NCI-H2029 treated with DMSO at 0.1 percent for 48 hours (cell line): ENCODE data around the gene SDF2.
"Not testable (repeated sequence)": the region's sequence is repeated elsewhere in the genome, so short reads cannot be mapped to it uniquely, and the experiment has no call there.

Experiments used
- DNase-seq: peaks from one replicate; lab custom pipeline; 2025; lab: John Stamatoyannopoulos, UW

SDF2 gene

DNA sequence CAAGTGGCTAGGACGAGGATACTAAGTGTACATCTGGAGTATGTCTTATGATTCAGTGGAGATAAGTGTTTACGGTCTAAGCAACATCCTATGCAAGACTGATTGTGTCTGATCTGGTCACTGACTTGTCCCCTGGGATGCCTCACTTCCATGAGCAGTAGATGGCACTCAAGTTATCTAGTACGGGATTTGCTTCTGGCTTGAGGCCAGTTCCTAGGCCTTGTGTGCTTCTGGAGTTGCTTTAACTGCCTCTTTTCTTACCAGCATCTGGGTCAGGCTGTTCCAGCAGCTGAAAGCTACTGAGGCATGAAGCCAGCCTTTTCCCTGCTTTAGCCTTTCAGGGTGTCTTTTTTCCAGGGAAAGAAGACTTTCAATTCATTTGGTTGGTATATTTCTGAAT is 23.3 kb upstream of the SDF2 start:
- DNase-seq, result peak; percentile 24

DNA sequence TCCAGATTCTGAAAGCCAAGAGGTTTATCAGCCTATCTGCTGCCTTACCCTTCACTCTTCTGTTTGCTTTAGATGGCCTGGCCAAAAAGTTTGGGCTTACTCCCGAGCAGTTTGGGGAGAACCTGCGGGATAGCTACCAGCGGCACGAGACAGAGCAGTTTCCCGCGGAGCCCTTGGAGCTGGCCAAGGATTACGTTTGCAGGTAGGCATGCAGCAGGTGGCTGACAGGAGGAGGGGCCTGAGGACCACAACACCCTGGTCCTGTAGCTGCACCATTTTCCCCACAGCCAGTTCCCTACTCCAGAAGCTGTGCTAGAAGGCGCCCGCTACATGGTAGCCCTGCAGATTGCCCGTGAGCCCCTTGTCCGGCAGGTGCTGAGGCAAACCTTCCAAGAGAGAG is 20.9 kb upstream of the SDF2 start:
- no peak for DNase-seq

DNA sequence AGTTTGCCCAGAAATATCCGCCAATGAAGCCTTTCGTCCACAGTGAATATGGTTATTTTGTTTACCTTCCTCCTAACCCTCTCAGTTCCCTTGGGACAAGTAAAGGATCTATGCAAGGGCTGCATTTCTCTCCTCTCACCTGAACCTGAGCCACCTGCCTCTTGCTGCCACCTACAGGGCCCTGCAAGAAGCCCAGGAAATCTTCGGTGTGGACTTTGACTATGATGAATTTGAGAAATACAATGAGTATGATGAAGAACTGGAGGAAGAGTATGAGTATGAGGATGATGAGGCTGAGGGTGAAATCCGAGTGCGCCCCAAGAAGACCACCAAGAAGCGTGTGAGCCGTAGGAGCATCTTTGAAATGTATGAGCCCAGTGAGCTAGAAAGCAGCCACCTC is 14.3 kb upstream of the SDF2 start:
- no peak for DNase-seq

DNA sequence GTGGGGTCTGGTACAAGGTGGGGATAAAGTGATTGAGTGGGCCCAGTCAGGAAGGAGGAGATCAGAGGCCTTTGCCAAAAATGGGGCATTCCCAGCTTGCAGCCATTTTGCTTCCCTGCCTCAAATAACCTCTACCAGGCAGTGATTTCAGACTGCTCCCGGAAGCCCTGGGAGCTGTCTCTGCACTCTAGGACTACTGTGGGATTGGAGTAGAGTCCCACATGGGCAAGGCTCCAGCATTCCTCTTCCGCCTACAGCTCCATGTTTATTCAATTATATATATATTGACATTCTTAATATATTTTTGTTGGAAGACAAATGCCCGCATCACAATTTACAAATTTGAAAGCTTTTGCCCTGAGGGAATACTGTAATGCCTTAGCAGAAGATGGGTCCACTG is 13.8 kb upstream of the SDF2 start:
- DNase-seq, result no peak

DNA sequence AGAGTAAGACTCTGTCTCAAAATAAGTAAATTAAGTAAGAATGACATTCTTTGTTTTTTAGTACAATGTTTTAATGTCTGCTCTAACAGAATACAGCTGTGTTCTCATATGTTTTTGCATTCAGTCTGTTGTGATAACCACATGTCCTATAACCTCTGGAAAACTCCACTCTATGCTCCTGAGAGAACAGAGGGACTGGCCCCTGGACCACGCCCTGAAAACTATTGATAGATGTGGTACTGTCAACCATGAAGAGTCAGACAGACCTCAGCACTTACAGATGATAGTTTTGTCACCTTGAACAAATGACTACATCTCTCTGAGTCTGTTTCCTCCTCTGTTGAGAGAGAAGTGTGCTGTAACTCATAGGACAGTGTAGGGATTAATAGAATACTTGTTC is 8.2 kb upstream of the SDF2 start:
- no peak for DNase-seq

DNA sequence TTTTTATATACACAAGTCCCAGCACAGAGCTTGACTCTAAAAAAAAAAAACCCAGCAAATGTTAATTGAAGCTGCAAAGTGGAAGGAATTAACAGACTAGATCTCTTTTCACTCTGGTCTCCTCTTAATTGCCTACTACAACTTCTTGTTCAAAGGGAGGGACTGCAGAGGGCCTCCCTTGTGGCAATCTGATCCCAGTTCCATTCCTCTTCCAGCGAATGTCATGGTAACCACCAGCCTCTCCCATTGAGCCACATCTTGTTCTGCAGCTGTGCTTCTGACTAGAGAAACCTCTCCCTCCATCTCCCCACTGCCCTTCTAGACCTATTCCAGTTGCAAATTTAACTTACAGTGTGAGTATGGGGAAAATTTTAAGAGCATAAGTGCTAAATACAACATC is 6.2 kb upstream of the SDF2 start:
- DNase-seq, result no peak

DNA sequence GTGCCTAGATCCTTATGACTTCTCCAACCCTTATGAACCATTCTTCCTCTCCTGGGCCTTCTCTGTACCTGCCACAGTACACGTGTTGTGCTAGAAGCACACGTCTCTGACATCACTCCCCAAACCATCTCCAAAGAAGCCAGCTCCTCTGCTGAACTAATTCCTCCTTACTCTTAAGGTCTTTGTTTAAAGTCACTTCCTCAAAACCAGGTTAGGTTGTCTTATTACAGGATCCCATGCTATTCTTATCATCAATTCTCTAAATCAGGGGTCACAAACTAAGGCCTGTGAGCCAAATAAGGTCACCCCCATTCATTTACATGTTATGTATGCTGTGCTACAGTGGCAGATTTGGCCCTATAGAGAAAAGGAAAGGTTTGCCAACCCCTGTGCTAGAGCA is 4.3 kb upstream of the SDF2 start:
- no peak for DNase-seq

DNA sequence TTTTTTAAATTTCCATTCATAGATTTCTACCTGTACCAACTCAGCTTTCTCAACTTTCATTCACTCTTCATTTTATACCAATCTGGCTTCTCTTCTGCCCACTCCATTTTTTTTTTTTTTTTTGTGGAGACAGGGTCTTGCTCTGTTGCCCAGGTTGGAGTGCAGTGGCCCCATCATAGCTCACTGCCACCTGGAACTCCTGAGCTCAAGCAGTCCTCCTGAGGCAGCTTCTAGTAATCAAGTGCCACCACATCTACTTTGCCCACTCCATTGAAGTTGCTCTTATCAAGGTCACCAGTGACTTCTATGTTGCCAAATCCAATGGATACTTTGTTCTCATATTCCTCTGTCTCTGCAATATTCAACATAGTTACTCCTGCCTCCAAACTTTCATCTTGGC is 2.0 kb upstream of the SDF2 start:
- DNase-seq, result no peak

DNA sequence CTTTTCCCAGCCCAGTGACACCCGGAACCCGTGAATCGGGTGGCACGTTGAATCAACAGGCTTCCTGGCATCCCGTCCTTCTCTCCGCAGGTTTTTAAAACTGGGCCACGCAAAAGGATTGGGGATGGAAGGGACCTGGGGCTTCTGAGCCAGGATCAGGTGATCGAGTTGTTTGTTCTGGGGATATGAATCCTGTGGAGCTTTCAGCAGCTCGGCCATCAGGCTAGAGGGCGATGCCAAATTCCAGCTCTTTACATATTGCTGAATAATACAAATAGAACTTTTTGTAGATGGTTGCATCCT is 772 bp upstream of the SDF2 start:
- DNase-seq, result no peak

DNA sequence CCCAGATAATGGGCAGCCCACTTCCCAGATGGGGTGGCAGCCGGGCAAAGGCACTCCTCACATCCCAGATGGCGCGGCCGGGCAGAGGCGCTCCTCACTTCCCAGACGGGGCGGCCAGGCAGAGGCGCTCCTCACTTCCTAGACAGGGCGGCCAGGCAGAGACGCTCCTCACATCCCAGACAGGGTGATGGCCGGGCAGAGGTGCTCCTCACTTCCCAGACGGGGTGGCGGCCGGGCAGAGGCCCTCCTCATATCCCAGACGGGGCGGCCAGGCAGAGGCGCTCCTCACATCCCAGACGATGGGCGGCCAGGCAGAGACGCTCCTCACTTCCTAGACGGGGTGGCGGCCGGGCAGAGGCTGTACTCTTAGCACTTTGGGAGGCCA is 2.2 kb downstream of the SDF2 start:
- not testable (repeated sequence) for DNase-seq

DNA sequence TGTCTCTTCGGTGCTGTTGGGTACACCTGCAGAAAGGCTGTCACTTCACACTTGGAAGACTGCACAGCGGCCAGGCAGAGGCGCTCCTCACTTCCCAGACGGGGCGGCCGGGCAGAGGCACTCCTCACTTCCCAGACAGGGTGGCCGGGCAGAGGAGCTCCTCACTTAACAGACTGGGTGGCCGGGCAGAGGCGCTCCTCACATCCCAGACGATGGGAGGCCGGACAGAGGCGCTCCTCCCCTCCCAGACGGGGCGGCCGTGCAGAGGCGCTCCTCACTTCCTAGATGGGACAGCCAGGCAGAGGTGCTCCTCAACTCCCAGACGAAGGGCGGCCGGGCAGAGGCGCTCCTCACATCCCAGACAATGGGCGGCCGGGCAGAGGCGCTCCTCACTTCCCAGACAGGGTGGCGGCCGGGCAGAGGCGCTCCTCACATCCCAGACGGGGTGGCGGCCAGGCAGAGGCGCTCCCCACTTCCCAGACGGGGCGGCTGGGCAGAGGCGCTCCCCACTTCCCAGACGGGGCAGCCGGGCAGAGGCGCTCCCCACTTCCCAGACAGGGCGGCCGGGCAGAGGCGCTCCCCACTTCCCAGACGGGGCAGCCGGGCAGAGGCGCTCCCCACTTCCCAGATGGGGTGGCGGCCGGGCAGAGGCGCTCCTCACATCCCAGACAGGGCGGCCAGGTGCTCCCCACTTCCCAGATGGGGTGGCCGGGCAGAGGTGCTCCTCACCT is 2.8 kb downstream of the SDF2 start:
- not testable (repeated sequence) for DNase-seq

DNA sequence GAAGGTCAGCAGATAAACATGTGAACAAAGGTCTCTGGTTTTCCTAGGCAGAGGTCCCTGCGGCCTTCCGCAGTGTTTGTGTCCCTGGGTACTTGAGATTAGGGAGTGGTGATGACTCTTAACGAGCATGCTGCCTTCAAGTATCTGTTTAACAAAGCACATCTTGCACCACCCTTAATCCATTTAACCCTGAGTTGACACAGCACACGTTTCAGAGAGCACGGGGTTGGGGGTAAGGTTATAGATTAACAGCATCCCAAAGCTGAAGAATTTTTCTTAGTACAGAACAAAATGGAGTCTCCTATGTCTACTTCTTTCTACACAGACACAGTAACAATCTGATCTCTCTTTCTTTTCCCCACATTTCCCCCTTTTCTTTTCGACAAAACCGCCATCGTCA is 3.4 kb downstream of the SDF2 start:
- DNase-seq, result not testable (repeated sequence)

DNA sequence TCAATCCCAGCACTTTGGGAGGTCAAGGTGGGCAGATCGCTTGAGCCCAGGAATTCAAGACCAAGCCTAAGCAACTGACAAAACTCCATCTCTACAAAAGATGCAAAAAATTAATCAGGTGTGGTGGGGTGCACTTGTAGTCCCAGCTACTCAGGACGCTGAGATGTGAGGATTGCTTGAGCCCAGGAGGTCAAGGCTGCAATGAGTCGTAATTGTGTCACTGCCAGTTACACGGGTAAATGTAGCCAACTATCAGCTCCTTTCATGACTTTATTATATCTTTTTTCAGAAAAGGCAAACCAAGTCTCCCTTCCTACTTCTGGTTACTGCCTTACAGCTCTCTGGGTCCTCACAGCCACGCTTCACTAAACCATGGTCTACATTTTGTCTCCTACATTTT is 4.0 kb downstream of the SDF2 start:
- no peak for DNase-seq

DNA sequence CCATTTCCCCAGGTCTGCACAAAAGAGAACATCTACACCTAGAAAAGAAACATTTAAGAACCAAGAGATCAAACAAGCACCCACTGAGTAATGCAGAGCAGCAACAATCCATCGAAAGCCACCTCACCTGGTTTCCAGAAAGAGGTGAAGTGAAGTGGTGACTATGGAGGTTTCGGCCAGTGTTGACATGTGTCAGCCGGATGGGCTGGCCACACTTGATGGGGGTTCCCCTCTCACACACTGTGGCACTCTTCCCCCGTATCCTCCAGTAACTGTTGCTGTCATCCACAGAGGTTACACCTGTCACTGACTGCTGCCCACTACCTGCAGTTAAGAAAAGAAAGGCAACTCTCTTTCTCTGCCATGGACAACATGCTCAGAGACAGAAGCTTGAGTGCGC is 6.5 kb downstream of the SDF2 start:
- DNase-seq, result no peak

DNA sequence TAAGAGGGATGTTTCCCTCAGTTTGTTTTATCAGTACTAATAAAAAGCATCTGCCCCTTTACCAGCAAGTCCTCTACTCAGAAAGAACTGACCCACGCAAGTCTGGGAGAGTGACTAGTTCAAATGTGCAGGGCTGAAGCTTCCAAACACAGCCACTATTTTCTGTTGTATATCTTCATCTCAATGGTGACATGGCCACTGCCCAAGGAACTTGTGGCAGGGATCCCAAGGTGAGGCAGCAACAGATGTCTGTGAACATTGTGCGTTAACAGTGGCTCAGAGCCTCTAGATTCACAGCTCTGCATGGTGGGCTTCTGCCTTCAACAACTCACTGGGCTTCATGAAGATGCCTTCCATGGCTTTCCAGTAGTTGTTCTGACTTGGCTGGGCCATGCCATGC is 13.0 kb downstream of the SDF2 start:
- DNase-seq, result no peak

DNA sequence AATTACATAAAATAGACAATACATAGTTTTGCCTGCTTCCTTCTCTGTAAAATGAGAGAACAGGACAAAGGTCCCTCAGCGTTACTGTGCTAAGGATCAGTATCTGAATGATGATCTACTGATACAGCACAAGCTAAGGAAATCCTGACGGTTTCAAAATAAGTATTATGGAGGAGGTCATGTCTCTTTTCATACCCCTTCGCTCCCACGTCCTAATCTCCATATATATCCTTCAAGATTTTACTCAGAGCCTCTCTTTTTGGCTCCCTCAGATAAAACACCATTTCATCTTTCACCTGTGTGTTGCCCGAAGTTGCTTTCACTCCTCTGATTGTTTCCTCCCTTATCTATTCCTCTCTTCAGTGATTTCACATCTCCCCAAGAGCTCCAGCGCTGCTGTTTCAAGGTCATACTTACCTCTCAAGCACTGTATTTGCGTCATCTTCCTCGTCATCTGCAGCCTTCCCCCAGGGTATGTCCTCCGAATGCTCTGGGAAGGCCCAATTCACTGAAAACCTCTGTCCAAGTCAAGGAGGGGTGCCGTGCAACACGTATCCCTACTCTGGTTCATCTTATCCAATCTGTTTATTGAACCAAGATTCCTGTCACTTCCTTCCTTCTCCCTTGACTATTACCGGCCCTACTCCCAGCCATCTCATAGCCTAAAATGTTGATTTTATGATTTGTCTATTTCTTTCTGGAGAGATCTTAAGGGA is 15.5 kb downstream of the SDF2 start:
- no peak for DNase-seq

DNA sequence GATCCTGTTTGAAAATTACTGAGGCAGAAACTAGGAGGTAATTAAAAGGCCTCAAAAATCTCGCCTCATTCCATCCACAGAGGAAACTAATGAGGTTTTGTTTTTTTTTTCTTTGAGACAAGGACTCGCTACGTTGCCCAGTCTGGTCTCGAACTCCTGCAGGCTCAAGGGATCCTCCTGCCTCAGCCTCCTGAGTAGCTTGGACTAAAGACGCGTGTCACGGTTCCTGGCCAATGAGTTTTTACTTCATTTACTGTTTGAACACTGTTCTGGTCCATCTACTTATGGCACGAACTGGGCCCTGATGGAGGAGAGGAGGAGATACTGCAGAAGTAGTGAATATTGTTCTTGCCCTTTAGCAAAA is 16.1 kb downstream of the SDF2 start:
- no peak for DNase-seq

DNA sequence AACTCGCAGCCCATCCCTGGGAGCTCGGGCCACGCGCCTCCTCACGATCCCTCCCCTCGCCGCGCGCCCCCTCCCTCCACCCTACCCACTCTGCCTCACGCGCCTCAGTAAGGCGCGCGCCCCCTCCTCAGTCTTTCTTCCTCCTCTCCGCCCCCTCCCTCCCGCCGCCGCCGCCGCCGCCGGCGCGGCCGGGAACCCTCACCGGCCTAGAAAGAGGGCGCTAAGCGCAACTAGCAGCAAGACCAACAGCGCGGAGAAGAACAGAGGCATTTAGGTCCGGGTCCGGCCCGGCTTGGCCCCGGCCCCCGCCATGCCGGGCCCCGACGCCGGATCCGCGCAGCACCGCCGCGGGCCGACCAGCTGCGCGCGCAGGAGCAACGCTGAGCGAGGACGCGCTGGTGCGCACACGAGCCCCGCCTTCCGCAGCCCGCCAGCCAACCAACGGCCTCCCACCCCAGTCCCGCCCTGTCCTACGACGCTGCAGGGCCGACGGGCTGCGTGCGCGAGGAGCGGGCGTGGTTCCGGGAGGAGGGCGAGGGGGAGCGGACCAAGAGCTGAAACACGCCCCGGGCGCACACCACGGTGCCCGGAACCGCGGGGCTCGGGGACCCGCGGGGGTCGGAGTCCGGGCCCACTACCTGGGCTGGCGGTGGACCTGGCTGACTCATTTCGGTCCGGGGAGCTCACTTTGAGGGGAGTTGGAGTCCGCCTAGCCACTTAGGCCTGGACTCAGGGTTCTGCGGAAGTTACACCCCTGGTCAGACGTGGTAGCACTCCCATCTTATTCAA is 16.7 kb downstream of the SDF2 start, which contains the start of gene BLTP2:
Gene BLTP2, minus strand, starts transcription at position 372 of the 789 bp plus-strand sequence. Its CDS starts 102 bp downstream, at position 270.
- peak; percentile 61 for DNase-seq

DNA sequence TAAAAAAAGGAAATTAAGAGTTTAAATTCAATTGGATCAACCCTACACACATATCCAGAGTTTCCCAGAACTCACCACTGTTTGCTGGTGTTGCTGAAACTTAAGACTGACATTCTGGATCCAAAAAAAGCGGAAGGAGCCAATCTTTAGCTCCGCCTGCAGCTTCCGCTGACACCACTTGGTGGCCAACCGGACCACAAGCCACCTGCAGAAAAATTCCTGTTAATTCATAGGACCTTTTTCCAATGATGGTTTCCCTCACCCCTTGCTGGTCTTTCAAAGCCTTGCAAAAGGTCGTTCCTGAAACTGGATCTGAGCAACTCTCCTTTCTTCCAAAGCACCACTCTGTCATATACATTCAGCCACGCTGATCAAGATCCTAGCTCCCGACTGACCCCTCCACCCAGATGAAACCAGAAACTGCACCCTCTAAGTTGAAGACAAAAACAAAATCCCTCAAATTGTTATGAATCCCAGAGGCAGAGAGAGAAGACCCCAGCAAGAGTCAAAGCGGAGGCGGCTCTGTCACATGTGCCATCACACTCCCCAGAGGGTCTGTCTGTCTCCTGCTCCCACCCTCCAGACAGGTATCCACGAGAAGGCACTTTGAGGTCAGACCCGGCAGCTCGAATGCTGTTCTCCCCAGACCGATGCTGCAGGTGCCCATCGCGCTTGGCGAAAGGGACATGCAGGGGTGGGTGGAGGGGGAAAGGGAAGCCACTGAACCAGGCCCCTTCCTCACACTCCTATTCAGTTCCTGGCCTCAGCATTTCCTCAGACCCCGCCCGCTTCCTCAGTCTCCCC is 17.5 kb downstream of the SDF2 start:
- DNase-seq, result no peak

DNA sequence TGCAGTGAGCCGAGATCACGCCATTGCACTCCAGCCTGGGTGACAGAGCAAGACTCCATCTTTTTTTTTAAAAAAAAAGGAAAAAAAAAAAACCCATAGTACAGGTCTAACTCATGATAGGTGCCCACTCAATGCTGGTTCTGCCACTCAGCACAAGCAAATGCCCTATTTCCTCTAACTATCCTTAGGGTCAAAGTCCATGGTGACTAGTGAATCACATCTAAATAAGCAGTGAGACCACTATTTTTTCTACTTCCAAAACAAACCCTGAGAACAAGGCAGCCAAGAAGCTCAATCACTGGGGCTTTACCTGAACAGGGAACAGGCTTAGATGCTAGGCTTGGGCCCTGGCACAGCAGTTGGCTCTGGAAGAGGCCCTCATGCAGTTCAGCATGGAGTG is 20.1 kb downstream of the SDF2 start:
- no peak for DNase-seq

DNA sequence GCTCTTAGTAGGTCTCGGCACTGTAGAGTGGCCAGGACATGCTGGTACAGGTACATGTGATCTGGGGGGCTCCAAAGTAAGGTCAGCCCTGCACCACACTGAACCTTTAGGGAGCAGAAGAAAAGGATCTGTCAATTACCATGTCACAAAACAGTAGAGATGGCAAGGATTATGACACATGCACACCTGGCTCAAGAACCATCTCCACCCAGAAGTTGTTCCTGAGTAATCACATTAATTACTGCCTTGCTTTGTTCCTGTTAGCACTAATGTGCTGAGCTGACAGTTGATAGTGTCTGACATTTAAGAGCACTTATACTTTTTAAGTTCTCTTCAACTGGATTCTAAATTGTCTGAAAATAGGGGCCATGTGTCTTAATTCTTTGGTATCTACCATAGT is 26.2 kb downstream of the SDF2 start:
- no peak for DNase-seq

DNA sequence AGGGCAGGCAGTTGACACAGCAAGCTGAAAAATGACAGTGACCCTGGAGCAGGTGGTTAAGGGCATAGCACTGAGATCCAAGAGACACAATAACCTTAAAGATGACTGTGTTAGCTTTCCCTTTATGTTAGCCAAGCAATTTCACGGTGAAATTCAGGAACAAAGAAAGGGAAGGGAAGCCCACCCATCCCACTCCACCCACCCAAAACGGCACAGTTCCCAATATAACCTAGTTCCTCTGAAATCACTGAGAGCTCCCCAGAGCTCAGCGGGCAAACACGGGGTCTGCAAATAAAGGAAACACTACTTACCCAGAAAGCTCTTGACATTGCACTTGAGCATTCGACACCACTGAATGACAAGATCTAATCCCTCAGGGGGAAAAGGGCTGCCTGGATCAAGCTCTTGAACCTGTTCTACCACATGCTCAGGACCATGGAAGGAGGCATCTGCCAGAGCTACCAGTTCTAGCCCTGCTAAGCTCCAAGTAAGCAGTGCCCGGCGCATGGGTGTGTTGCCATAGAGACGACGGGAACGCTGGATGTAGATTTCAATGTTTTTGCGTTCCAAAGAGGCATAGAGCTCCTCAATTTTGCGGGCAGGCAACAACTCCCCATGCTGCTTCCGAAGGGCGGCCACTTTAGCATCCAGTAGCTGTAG is 27.4 kb downstream of the SDF2 start:
- no peak for DNase-seq
